ENCODE results near the gene HMCN2.
A peak's percentile ranks its signal among the peaks of the same experiment; 100 is the strongest.

Gene HMCN2

GRCh38 chr9:130341839-130342713, 76.5 kb downstream of the HMCN2 start:
- in situ Hi-C loops (cut with MboI; ENCODE audit: low pct_unique_long_range_greater_than_20kb, low sequenced_read_pairs, unreplicated experiment), result no loop called here
- TF ChIP-seq CTCF (IDR thresholded peaks at IDR 0.05; ENCODE audit: extremely low read depth, insufficient read depth, missing control alignments), result no peak
- DNase-seq (ENCODE audit: low spot score), result no peak

GRCh38 chr9:130342714-130343085, 77.1 kb downstream of the HMCN2 start:
- in situ Hi-C loops (cut with MboI; ENCODE audit: low pct_unique_long_range_greater_than_20kb, low sequenced_read_pairs, unreplicated experiment), result no loop called here

GRCh38 chr9:130343445-130343918, 77.9 kb downstream of the HMCN2 start:
- peak; percentile 73 for TF ChIP-seq CTCF (IDR thresholded peaks at IDR 0.05; ENCODE audit: extremely low read depth, insufficient read depth, missing control alignments)
- in situ Hi-C loops (cut with MboI; ENCODE audit: low pct_unique_long_range_greater_than_20kb, low sequenced_read_pairs, unreplicated experiment), result no loop called here
- peak; percentile 48 for DNase-seq (ENCODE audit: low spot score)

More at GRCh38 chr9:130342714-130343085, 77.1 kb downstream of the HMCN2 start:
- no peak for TF ChIP-seq CTCF (IDR thresholded peaks at IDR 0.05; ENCODE audit: extremely low read depth, insufficient read depth, missing control alignments)
- DNase-seq (ENCODE audit: low spot score), result no peak

- in situ Hi-C loops (cut with MboI; ENCODE audit: low pct_unique_long_range_greater_than_20kb, low sequenced_read_pairs, unreplicated experiment), result no loop called here
- no peak for DNase-seq (ENCODE audit: low spot score)
- TF ChIP-seq CTCF (IDR thresholded peaks at IDR 0.05; ENCODE audit: extremely low read depth, insufficient read depth, missing control alignments), result no peak
Observed at GRCh38 chr9:130344366-130344765, 78.8 kb downstream of the HMCN2 start.

- TF ChIP-seq CTCF (IDR thresholded peaks at IDR 0.05; ENCODE audit: extremely low read depth, insufficient read depth, missing control alignments), result no peak
- in situ Hi-C loops (cut with MboI; ENCODE audit: low pct_unique_long_range_greater_than_20kb, low sequenced_read_pairs, unreplicated experiment), result no loop called here
- no peak for DNase-seq (ENCODE audit: low spot score)
Observed at GRCh38 chr9:130345009-130345896, 79.7 kb downstream of the HMCN2 start.

GRCh38 chr9:130345897-130346385, 80.4 kb downstream of the HMCN2 start:
- in situ Hi-C loops (cut with MboI; ENCODE audit: low pct_unique_long_range_greater_than_20kb, low sequenced_read_pairs, unreplicated experiment), result no loop called here
- no peak for TF ChIP-seq CTCF (IDR thresholded peaks at IDR 0.05; ENCODE audit: extremely low read depth, insufficient read depth, missing control alignments)
- DNase-seq (ENCODE audit: low spot score), result no peak

Data from GM13977 (cell line).